HCT116 (cell line): ENCODE data around the gene MMRN1. TPM values are rescaled to one million over a fixed set of nuclear protein-coding genes. Genes with fewer than 3 reads are reported as not detected.

Experiments used
- ATAC-seq: fragments of 200-7000 bp; cut with Tn5 transposase; 2 replicates; pipeline ENCODE4 v1.9.1; 2020; ENCODE audit warnings: mild to moderate bottlenecking, moderate library complexity
- BruUV-seq: library from RNA; stranded (reverse); fragments of 400-500 nt; replicated peaks from 2 replicates; lab custom pipeline; 2021; lab: Mats Ljungman, UMichigan
- CTCF ChIA-PET: fragments of 300-600 bp; sonication (Branson Sonifier 250); formaldehyde crosslinking; loops from one replicate; lab custom pipeline; 2021; ENCODE audit warnings: antibody characterized with exemption; lab: Charles Lee
- POLR2A ChIA-PET: fragments of 300-600, 350-600 bp; sonication (Branson Sonifier 250); formaldehyde crosslinking; loops from one replicate; lab custom pipeline; 2021; ENCODE audit warnings: antibody characterized with exemption; lab: Charles Lee
- RAD21 ChIA-PET, 2 experiments: fragments of 300-600 bp; sonication (Branson Sonifier 250); formaldehyde crosslinking; loops; one replicate each; lab custom pipeline; 2023; ENCODE audit warnings: low total read pairs in 2 of 2; ENCODE audit not compliant: uncharacterized antibody in 2 of 2, unreplicated experiment in 2 of 2, low non-redundant PET in 1 of 2; lab: Charles Lee
- DNase-seq: peaks from one replicate; pipeline ENCODE4 v3.0.0-alpha.2; 2010; ENCODE audit warnings: low read depth, low spot score
- H2AFZ ChIP-seq: fragments of 200-600 bp; shearing (Covaris generic), sonication (generic); 2 replicates; pipeline ENCODE4 v1.6.1; 2017; ENCODE audit warnings: low read depth, mixed run types, mixed read lengths, antibody characterized with exemption, low read length; ENCODE audit not compliant: poor library complexity, severe bottlenecking
- H3K27ac ChIP-seq: 2 replicates; pipeline ENCODE4 v1.5.1; 2012; ENCODE audit warnings: low read depth, low read length
- H3K27me3 ChIP-seq: fragments of 200-600 bp; sonication (generic); 2 replicates; pipeline ENCODE4 v1.6.1; 2016; ENCODE audit warnings: mixed run types, low read length, mixed read lengths; ENCODE audit not compliant: insufficient read depth
- H3K36me3 ChIP-seq, 2 experiments: fragments of 200-500 bp in 1 of 2; fragments of 200-600 bp in 1 of 2; sonication (Bioruptor generic) in 1 of 2; sonication (generic) in 1 of 2; 2 replicates each; pipeline versions ENCODE4 v1.5.1 to v1.6.1; 2014 to 2016; ENCODE audit warnings: low read length in 2 of 2, inconsistent platforms in 1 of 2, mixed read lengths in 1 of 2, mixed run types in 1 of 2; ENCODE audit not compliant: insufficient read depth in 2 of 2, control insufficient read depth in 1 of 2
- H3K4me1 ChIP-seq, 2 experiments: fragments of 200-600 bp in 1 of 2; sonication (generic) in 1 of 2; 2 replicates each; pipeline versions ENCODE4 v1.5.1 to v1.6.1; 2012 to 2017; ENCODE audit warnings: low read length in 2 of 2, inconsistent platforms in 1 of 2, mild to moderate bottlenecking in 1 of 2, mixed read lengths in 1 of 2, mixed run types in 1 of 2, moderate library complexity in 1 of 2; ENCODE audit not compliant: insufficient read depth in 2 of 2, control insufficient read depth in 1 of 2
- H3K4me2 ChIP-seq: fragments of 200-600 bp; sonication (generic); 2 replicates; pipeline ENCODE4 v1.6.1; 2017; ENCODE audit warnings: mixed run types, low read length, mixed read lengths
- H3K4me3 ChIP-seq, 2 experiments: fragments of 200-600 bp in 1 of 2; sonication (generic) in 1 of 2; replicated peaks in 1 of 2; 2 replicates each; pipeline ENCODE4 v1.5.1; 2011 to 2016; ENCODE audit warnings: low read length in 2 of 2, control low read depth in 1 of 2, low read depth in 1 of 2, mild to moderate bottlenecking in 1 of 2, mixed read lengths in 1 of 2, mixed run types in 1 of 2
- H3K79me2 ChIP-seq: fragments of 200-600 bp; sonication (generic); 2 replicates; pipeline ENCODE4 v1.6.1; 2017; ENCODE audit warnings: mild to moderate bottlenecking, mixed run types, low read length, moderate library complexity, mixed read lengths; ENCODE audit not compliant: insufficient read depth
- H3K9ac ChIP-seq: fragments of 200-600 bp; sonication (generic); 2 replicates; pipeline ENCODE4 v1.6.1; 2016; ENCODE audit warnings: low read length, mixed read lengths
- H3K9me2 ChIP-seq: fragments of 200-600 bp; sonication (generic), shearing (Covaris generic); 2 replicates; pipeline ENCODE4 v1.6.1; 2017; ENCODE audit warnings: mixed run types, mild to moderate bottlenecking, moderate library complexity; ENCODE audit not compliant: insufficient read depth
- H3K9me3 ChIP-seq, 2 experiments: fragments of 200-500 bp in 1 of 2; fragments of 200-600 bp in 1 of 2; sonication (Bioruptor generic) in 1 of 2; sonication (generic) in 1 of 2; 2 replicates each; pipeline ENCODE4 v1.6.1; 2014 to 2017; ENCODE audit warnings: low read length in 2 of 2, mixed read lengths in 2 of 2, inconsistent platforms in 1 of 2, low read depth in 1 of 2, mild to moderate bottlenecking in 1 of 2, mixed run types in 1 of 2, moderate library complexity in 1 of 2; ENCODE audit not compliant: control insufficient read depth in 1 of 2, insufficient read depth in 1 of 2
- H4K20me1 ChIP-seq: fragments of 200-600 bp; sonication (generic), shearing (Covaris generic); 2 replicates; pipeline ENCODE4 v1.6.1; 2017; ENCODE audit warnings: mixed run types, mild to moderate bottlenecking, moderate library complexity; ENCODE audit not compliant: insufficient read depth
- CBX3 ChIP-seq: IDR thresholded peaks from 2 replicates; pipeline ENCODE4 v1.6.1; 2012; ENCODE audit warnings: low read depth
- ELF1 ChIP-seq: IDR thresholded peaks from 2 replicates; pipeline ENCODE4 v1.6.1; 2012; ENCODE audit warnings: low read depth, borderline replicate concordance
- EZH2 ChIP-seq: fragments of 200-600 bp; sonication (generic); IDR thresholded peaks from 2 replicates; pipeline ENCODE4 v1.6.1; 2017; ENCODE audit warnings: antibody characterized with exemption, mixed run types
- FOSL1 ChIP-seq: IDR thresholded peaks from 2 replicates; pipeline ENCODE4 v1.6.1; 2012; ENCODE audit warnings: low read depth
- JUND ChIP-seq: IDR thresholded peaks from 2 replicates; pipeline ENCODE4 v1.6.1; 2012
- MAX ChIP-seq: IDR thresholded peaks from 2 replicates; pipeline ENCODE4 v1.6.1; 2012
- POLR2A ChIP-seq: IDR thresholded peaks from 2 replicates; pipeline ENCODE4 v1.7.0; 2011; ENCODE audit warnings: borderline replicate concordance; ENCODE audit not compliant: insufficient read depth, insufficient read length; ENCODE audit errors: extremely low read depth
- POLR2AphosphoS5 ChIP-seq: IDR thresholded peaks from 2 replicates; pipeline ENCODE4 v1.6.1; 2011; ENCODE audit warnings: mild to moderate bottlenecking, low read depth, low read length, moderate library complexity
- RAD21 ChIP-seq: IDR thresholded peaks from 2 replicates; pipeline ENCODE4 v1.6.1; 2012; ENCODE audit warnings: low read depth, mild to moderate bottlenecking
- SIN3A ChIP-seq: IDR thresholded peaks from 2 replicates; pipeline ENCODE4 v1.6.1; 2012; ENCODE audit warnings: low read depth
- SP1 ChIP-seq: IDR thresholded peaks from 2 replicates; pipeline ENCODE4 v1.6.1; 2012; ENCODE audit warnings: low read depth
- SRF ChIP-seq: IDR thresholded peaks from 2 replicates; pipeline ENCODE4 v1.6.1; 2012; ENCODE audit warnings: low read depth
- TCF7L2 ChIP-seq: IDR thresholded peaks from 2 replicates; pipeline ENCODE4 v1.7.0; 2011; ENCODE audit warnings: borderline replicate concordance, inconsistent platforms; ENCODE audit not compliant: insufficient read depth, insufficient read length; ENCODE audit errors: extremely low read depth
- YY1 ChIP-seq: IDR thresholded peaks from 2 replicates; pipeline ENCODE4 v1.6.1; 2011; ENCODE audit warnings: low read length, low read depth, moderate library complexity, mild to moderate bottlenecking; ENCODE audit not compliant: insufficient replicate concordance; ENCODE audit errors: extremely low read depth
- ZNF274 ChIP-seq: fragments of 200-500 bp; sonication (Bioruptor generic); IDR thresholded peaks from 2 replicates; pipeline ENCODE4 v1.6.1; 2014; ENCODE audit warnings: mild to moderate bottlenecking, low read depth, low read length, inconsistent platforms
- intact Hi-C: fragments of 100-400 bp; cut with micrococcal nuclease; formaldehyde crosslinking; loops from 2 replicates; pipeline ENCODE4 v1.10.0; 2022
- total RNA-seq: library from RNA; stranded (reverse); gene quantifications from one replicate; pipeline ENCODE4 v1.2.1, GENCODE V29; 2021; ENCODE audit not compliant: unreplicated experiment
- TF ChIP-seq, protein P1 (sequence below), 3 experiments: fragments of 200-600 bp in 1 of 3; sonication (generic) in 1 of 3; IDR thresholded peaks in 2 of 3; conservative IDR thresholded peaks in 1 of 3; 2 replicates each; pipeline ENCODE4 v1.5.1; 2012 to 2017; ENCODE audit warnings: low read depth in 2 of 3, low read length in 2 of 3, antibody characterized with exemption in 1 of 3, borderline replicate concordance in 1 of 3, control low read depth in 1 of 3, mild to moderate bottlenecking in 1 of 3, mixed read lengths in 1 of 3, mixed run types in 1 of 3, moderate library complexity in 1 of 3; ENCODE audit not compliant: insufficient read depth in 1 of 3
- TF ChIP-seq, protein P2 (sequence below): IDR thresholded peaks from 2 replicates; pipeline ENCODE4 v1.6.1; 2012; ENCODE audit warnings: low read depth

MMRN1 gene
- total RNA-seq, 1 experiment from 2014 or later = 0.12 TPM

DNA sequence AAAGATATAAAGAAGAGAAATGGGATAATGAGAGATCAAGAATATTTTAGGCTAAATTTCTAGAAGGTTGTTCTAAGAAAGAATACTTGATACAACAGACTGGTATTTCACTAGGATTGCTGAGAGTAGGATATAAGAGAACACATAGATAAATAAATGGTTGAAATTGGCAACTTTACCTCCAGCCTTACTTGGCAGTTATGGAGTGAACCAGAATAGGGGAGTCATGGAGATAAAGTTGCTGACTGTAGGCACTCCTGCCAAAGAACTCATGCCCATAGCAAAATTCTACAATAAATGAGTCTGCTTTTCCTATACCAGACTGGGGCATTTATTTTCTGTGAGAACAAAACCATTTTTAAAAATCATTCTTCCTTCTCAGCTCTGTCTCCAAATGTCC is 26.4 kb upstream of the MMRN1 start:
- Histone ChIP-seq H3K4me3 (no peak overlapping the region), H3K27me3 (no peaks in the 10 kb centered on the region), H3K79me2 (no peaks in the 10 kb centered on the region), H2AFZ (no peak overlapping the region), H3K36me3 (no peaks in the 10 kb centered on the region), H3K4me1 (no peaks in the 10 kb centered on the region), H3K9ac (no peak overlapping the region), H4K20me1 (no peaks in the 10 kb centered on the region), H3K9me2 (no peaks in the 10 kb centered on the region), H3K9me3 (no peaks in the 10 kb centered on the region), H3K4me2 (no peak overlapping the region), H3K27ac (no peak overlapping the region)
- DNase-seq (no peak), ATAC-seq (no peak)
- intact Hi-C loops = loop anchor here (5.0 kb wide), 1 partner anchor 641 kb away; no protein-coding TSS in a partner anchor
- RAD21 ChIA-PET = no interaction called here
- no TSS peak for BruUV-seq
- no peak for TF ChIP-seq POLR2AphosphoS5
- no peak for TF ChIP-seq MAX
- no peak for TF ChIP-seq POLR2A
- no peak for TF ChIP-seq FOSL1
- TF ChIP-seq, protein P1, sequence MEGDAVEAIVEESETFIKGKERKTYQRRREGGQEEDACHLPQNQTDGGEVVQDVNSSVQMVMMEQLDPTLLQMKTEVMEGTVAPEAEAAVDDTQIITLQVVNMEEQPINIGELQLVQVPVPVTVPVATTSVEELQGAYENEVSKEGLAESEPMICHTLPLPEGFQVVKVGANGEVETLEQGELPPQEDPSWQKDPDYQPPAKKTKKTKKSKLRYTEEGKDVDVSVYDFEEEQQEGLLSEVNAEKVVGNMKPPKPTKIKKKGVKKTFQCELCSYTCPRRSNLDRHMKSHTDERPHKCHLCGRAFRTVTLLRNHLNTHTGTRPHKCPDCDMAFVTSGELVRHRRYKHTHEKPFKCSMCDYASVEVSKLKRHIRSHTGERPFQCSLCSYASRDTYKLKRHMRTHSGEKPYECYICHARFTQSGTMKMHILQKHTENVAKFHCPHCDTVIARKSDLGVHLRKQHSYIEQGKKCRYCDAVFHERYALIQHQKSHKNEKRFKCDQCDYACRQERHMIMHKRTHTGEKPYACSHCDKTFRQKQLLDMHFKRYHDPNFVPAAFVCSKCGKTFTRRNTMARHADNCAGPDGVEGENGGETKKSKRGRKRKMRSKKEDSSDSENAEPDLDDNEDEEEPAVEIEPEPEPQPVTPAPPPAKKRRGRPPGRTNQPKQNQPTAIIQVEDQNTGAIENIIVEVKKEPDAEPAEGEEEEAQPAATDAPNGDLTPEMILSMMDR (IDR thresholded peaks at IDR 0.05 in 2 of 3, conservative IDR thresholded peaks at IDR 0.05 in 1 of 3; ENCODE audit: borderline replicate concordance in 1 of 3, insufficient read depth in 1 of 3, low read depth in 2 of 3, low read length in 2 of 3) = no peak
- TF ChIP-seq JUND = no peak
- no peak for TF ChIP-seq SP1
- TF ChIP-seq SIN3A = no peak
- TF ChIP-seq YY1 = no peak
- no peak for TF ChIP-seq RAD21
- TF ChIP-seq ELF1 = no peak
- TF ChIP-seq EZH2 = no peak
- TF ChIP-seq SRF = no peak
- no peak for TF ChIP-seq TCF7L2
- TF ChIP-seq, protein P2, sequence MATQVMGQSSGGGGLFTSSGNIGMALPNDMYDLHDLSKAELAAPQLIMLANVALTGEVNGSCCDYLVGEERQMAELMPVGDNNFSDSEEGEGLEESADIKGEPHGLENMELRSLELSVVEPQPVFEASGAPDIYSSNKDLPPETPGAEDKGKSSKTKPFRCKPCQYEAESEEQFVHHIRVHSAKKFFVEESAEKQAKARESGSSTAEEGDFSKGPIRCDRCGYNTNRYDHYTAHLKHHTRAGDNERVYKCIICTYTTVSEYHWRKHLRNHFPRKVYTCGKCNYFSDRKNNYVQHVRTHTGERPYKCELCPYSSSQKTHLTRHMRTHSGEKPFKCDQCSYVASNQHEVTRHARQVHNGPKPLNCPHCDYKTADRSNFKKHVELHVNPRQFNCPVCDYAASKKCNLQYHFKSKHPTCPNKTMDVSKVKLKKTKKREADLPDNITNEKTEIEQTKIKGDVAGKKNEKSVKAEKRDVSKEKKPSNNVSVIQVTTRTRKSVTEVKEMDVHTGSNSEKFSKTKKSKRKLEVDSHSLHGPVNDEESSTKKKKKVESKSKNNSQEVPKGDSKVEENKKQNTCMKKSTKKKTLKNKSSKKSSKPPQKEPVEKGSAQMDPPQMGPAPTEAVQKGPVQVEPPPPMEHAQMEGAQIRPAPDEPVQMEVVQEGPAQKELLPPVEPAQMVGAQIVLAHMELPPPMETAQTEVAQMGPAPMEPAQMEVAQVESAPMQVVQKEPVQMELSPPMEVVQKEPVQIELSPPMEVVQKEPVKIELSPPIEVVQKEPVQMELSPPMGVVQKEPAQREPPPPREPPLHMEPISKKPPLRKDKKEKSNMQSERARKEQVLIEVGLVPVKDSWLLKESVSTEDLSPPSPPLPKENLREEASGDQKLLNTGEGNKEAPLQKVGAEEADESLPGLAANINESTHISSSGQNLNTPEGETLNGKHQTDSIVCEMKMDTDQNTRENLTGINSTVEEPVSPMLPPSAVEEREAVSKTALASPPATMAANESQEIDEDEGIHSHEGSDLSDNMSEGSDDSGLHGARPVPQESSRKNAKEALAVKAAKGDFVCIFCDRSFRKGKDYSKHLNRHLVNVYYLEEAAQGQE = no peak
- no peak for TF ChIP-seq CBX3
- TF ChIP-seq ZNF274 = no peak
- CTCF ChIA-PET = interaction anchor here (1.1 to 1.6 kb wide), 9 partner anchors 8 to 642 kb away, joined by 3 to 11 read pairs (median 4); no protein-coding TSS in a partner anchor
- POLR2A ChIA-PET = no interaction called here
